Measurements from ENCODE around the gene WDPCP.
"Not testable (repeated sequence)": the region's sequence is repeated elsewhere in the genome, so short reads cannot be mapped to it uniquely, and the experiment has no call there.

Gene WDPCP

GRCh38 chr2:63092401-63092800 is 495.9 kb downstream of the WDPCP start:
- DNase-seq = no peak

- no peak for DNase-seq
Measured at GRCh38 chr2:63086687-63087086, 501.6 kb downstream of the WDPCP start.

- no peak for DNase-seq
Measured at GRCh38 chr2:63081404-63081803, 506.9 kb downstream of the WDPCP start.

GRCh38 chr2:63078852-63079606 is 509.2 kb downstream of the WDPCP start:
- no peak for DNase-seq

- DNase-seq = not testable (repeated sequence)
Measured at GRCh38 chr2:63074399-63074798, 513.9 kb downstream of the WDPCP start.

- no peak for DNase-seq
Measured at GRCh38 chr2:63073994-63074393, 514.3 kb downstream of the WDPCP start.

- no peak for DNase-seq
Measured at GRCh38 chr2:63071664-63072063, 516.6 kb downstream of the WDPCP start.

Data from activated naive CD4-positive, alpha-beta T cell treated with Interleukin-2 at 50 U/mL for 16 hours (primary cell).